Smooth muscle cell (in vitro differentiated cells): ENCODE data around the gene TRIM15. TPM values are rescaled to one million over a fixed set of nuclear protein-coding genes. Genes with fewer than 3 reads are reported as not detected.

Source experiments
- DNase-seq: peaks from one replicate; lab custom pipeline; 2025; ENCODE audit not compliant: unreplicated experiment; lab: John Stamatoyannopoulos, UW
- H2AFZ ChIP-seq: fragments of 200-600 bp; sonication (generic); 2 replicates; pipeline ENCODE4 v1.6.0; 2016; ENCODE audit warnings: antibody characterized with exemption, low read depth, mild to moderate bottlenecking
- H3F3A ChIP-seq: fragments of 200-600 bp; sonication (generic); 2 replicates; pipeline ENCODE4 v1.6.0; 2017; ENCODE audit warnings: antibody characterized with exemption, low read depth
- H3K27ac ChIP-seq: fragments of 200-600 bp; sonication (generic); 2 replicates; pipeline ENCODE4 v1.5.1; 2016; ENCODE audit warnings: low read depth, mild to moderate bottlenecking
- H3K27me3 ChIP-seq: fragments of 200-600 bp; sonication (generic); 2 replicates; pipeline ENCODE4 v1.6.1; 2016; ENCODE audit warnings: low read depth, mild to moderate bottlenecking
- H3K36me3 ChIP-seq: fragments of 200-600 bp; sonication (generic); 2 replicates; pipeline ENCODE4 v1.5.1; 2016; ENCODE audit warnings: low read depth
- H3K4me1 ChIP-seq: fragments of 200-600 bp; sonication (generic); 2 replicates; pipeline ENCODE4 v1.5.1; 2016; ENCODE audit warnings: low read depth
- H3K4me2 ChIP-seq: fragments of 200-600 bp; sonication (generic); 2 replicates; pipeline ENCODE4 v1.6.0; 2016; ENCODE audit warnings: mild to moderate bottlenecking
- H3K4me3 ChIP-seq: fragments of 200-600 bp; sonication (generic); 2 replicates; pipeline ENCODE4 v1.5.1; 2016; ENCODE audit warnings: mild to moderate bottlenecking
- H3K79me2 ChIP-seq: fragments of 200-600 bp; sonication (generic); 2 replicates; pipeline ENCODE4 v1.6.0; 2016; ENCODE audit warnings: low read depth, mild to moderate bottlenecking
- H3K9ac ChIP-seq: fragments of 200-600 bp; sonication (generic); 2 replicates; pipeline ENCODE4 v1.6.0; 2016; ENCODE audit warnings: low read depth
- H3K9me3 ChIP-seq: fragments of 200-600 bp; sonication (generic); replicated peaks from 2 replicates; pipeline ENCODE4 v1.5.1; 2016; ENCODE audit warnings: low read depth
- H4K20me1 ChIP-seq: fragments of 200-600 bp; sonication (generic); 2 replicates; pipeline ENCODE4 v1.6.0; 2016; ENCODE audit warnings: low read depth
- WGBS: methylation state at CpG from one replicate; pipeline ENCODE4 v1.1.7; 2016; ENCODE audit warnings: low lambda C conversion rate; 5-methylcytosine and 5-hydroxymethylcytosine counted together
- polyA plus RNA-seq: library from polyadenylated mRNA; unstranded; fragments of >200 nt; fragmentation: Nextera tagmentation; extraction: Ambion mirVana; gene quantifications from 2 replicates; pipeline ENCODE4 v1.2.1, GENCODE V29; 2016
- total RNA-seq: library from RNA; depleted of rRNA; stranded (reverse); fragments of >200 nt; gene quantifications from 2 replicates; pipeline ENCODE4 v1.2.3, GENCODE V29; 2014
- TF ChIP-seq, protein P1 (sequence below): fragments of 200-600 bp; sonication (generic); IDR thresholded peaks from 2 replicates; pipeline ENCODE4 v1.5.1; 2017; ENCODE audit warnings: borderline replicate concordance, mild to moderate bottlenecking, antibody characterized with exemption; ENCODE audit not compliant: insufficient read depth, poor library complexity, severe bottlenecking

TRIM15 gene
- total and polyA plus RNA-seq, 2 experiments from 2014 or later = not detected

DNA sequence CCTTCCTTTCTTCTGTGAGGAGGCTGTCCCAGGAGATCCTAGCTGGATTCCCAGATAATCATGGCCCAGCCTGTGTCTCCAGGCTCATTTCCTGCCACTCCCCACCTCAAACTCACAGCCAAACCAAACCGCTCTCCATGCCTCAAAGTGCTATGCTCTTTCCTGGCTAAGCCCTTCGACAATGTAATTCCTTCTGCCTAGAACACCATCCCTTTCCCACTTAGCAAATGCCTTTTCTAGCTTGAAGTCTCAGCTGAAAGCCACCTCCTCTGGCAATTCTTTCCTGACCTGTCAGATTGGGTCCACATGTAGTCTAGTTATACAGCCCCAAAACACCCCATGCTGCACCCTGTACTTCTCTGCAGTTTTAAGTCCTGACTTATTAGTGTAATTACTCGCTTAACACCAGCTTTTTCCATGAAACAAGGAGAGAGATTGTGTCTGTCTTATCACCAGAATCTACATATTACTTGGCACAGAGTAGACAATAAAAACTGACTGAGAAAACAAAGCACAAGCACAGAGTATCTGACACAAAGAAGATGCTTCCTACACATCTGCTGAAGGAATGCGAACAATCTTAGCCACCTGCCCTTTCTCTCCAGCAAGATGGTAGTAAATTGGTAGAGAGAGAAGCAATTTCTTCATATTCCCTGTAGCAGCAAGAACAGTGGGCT, 44.4 kb downstream of the TRIM15 start:
- peaks cover 98% of the 10 kb centered on the region for H4K20me1 ChIP-seq
- H3K4me3 ChIP-seq = no peak overlapping the region
- peaks cover 32% of the 10 kb centered on the region for H3K4me1 ChIP-seq
- no peak overlapping the region for H3K4me2 ChIP-seq
- H3K36me3 ChIP-seq = no peaks in the 10 kb centered on the region
- H3K27ac ChIP-seq = no peak overlapping the region
- H3K27me3 ChIP-seq = no peaks in the 10 kb centered on the region
- peaks cover 92% of the 10 kb centered on the region for H3K79me2 ChIP-seq
- no peak overlapping the region for H2AFZ ChIP-seq
- H3K9ac ChIP-seq = no peak overlapping the region
- H3F3A ChIP-seq = no peaks in the 10 kb centered on the region
- 82% methylated on average over 4 of the region's 4 CpGs for WGBS
- TF ChIP-seq, protein P1, sequence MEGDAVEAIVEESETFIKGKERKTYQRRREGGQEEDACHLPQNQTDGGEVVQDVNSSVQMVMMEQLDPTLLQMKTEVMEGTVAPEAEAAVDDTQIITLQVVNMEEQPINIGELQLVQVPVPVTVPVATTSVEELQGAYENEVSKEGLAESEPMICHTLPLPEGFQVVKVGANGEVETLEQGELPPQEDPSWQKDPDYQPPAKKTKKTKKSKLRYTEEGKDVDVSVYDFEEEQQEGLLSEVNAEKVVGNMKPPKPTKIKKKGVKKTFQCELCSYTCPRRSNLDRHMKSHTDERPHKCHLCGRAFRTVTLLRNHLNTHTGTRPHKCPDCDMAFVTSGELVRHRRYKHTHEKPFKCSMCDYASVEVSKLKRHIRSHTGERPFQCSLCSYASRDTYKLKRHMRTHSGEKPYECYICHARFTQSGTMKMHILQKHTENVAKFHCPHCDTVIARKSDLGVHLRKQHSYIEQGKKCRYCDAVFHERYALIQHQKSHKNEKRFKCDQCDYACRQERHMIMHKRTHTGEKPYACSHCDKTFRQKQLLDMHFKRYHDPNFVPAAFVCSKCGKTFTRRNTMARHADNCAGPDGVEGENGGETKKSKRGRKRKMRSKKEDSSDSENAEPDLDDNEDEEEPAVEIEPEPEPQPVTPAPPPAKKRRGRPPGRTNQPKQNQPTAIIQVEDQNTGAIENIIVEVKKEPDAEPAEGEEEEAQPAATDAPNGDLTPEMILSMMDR = no peak
- DNase-seq = no peak
- H3K9me3 ChIP-seq = no peaks in the 10 kb centered on the region

DNA sequence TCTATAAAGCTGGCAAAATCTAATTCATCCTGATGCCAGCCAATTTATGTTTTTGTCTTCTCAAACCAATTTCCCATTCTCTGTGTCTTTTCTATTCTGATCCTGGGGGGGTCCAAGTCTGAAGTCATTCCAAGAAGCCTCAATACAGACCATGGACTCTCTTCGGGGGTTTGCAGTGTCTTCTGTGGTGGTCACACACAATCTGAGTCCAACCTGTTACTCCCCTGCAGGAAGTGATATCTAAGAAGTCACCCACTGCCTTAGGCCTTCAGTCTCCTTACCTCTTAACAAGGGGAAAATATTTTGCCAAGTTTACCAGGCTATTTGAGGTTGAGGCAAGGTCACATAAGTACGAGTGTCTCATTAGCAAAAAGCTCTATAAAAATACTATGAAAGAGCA, 48.0 kb downstream of the TRIM15 start:
- H3K9ac ChIP-seq = peak overlapping the region; percentile 93
- no peaks in the 10 kb centered on the region for H3K27me3 ChIP-seq
- peaks cover 32% of the 10 kb centered on the region for H3K4me1 ChIP-seq
- H3K36me3 ChIP-seq = no peaks in the 10 kb centered on the region
- peak overlapping the region; percentile 94 for H3K4me2 ChIP-seq
- H3K9me3 ChIP-seq = no peaks in the 10 kb centered on the region
- no peak for DNase-seq
- WGBS = 87% methylated on average over 2 of the region's 2 CpGs
- H4K20me1 ChIP-seq = peaks cover 63% of the 10 kb centered on the region
- no peak overlapping the region for H2AFZ ChIP-seq
- peaks cover 3% of the 10 kb centered on the region for H3F3A ChIP-seq
- TF ChIP-seq, protein P1 = no peak
- peak overlapping the region; percentile 86 for H3K4me3 ChIP-seq
- H3K79me2 ChIP-seq = peaks cover 59% of the 10 kb centered on the region
- no peak overlapping the region for H3K27ac ChIP-seq

DNA sequence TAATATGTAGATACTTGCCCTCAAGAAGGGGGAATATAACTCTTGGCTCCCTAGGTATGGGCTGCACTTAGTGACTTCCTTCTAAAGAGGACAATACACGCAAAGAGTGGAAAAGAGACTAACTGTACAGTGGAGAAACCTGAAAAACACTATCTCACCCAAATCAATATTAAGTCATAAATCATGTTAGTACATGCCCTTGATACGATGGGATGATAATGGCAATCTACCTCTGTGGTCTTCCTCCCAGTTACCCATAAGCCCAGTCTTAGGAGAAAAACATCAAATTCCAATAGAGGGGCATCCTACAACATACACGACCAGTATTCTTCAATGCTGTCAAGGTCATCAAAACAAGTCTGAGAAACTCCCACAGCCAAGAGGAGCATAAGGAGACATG, 48.6 kb downstream of the TRIM15 start:
- peak overlapping the region; percentile 93 for H3K9ac ChIP-seq
- H3K27me3 ChIP-seq = no peaks in the 10 kb centered on the region
- no peak for DNase-seq
- H4K20me1 ChIP-seq = peaks cover 57% of the 10 kb centered on the region
- no peaks in the 10 kb centered on the region for H3K9me3 ChIP-seq
- 68% methylated on average over 3 of the region's 3 CpGs for WGBS
- H3K4me1 ChIP-seq = peaks cover 32% of the 10 kb centered on the region
- peak overlapping the region; percentile 94 for H3K4me2 ChIP-seq
- H3F3A ChIP-seq = peaks cover 3% of the 10 kb centered on the region
- H3K4me3 ChIP-seq = peak overlapping the region; percentile 86
- no peak overlapping the region for H2AFZ ChIP-seq
- H3K36me3 ChIP-seq = no peaks in the 10 kb centered on the region
- TF ChIP-seq, protein P1 = no peak
- H3K79me2 ChIP-seq = peaks cover 53% of the 10 kb centered on the region
- H3K27ac ChIP-seq = peak overlapping the region; percentile 91
